Motor neuron (in vitro differentiated cells): ENCODE data around the gene SWAP70. TPM values are rescaled to one million over a fixed set of nuclear protein-coding genes. Genes with fewer than 3 reads are reported as not detected.
A peak's percentile ranks its signal among the peaks of the same experiment; 100 is the strongest.

ENCODE experiments used
- ATAC-seq, 8 experiments: fragments of 200-7000 bp; cut with Tn5 transposase; replicated peaks in 6 of 8; 2 replicates each; pipeline ENCODE4 v1.8.0; 2021; ENCODE audit warnings: mild to moderate bottlenecking in 8 of 8, moderate library complexity in 8 of 8
- H3K27ac ChIP-seq, 2 donors: fragments of 250-450 bp; sonication (Bioruptor Pico); 2 replicates each; pipeline ENCODE4 v1.9.0; 2021; ENCODE audit warnings: antibody characterized with exemption in 2 of 2, mild to moderate bottlenecking in 2 of 2, moderate library complexity in 1 of 2
- H3K4me1 ChIP-seq, 2 donors: fragments of 250-450 bp; sonication (Bioruptor Pico); replicated peaks in 1 of 2; 2 replicates each; pipeline ENCODE4 v1.6.1; 2021; ENCODE audit warnings: antibody characterized with exemption in 2 of 2, mild to moderate bottlenecking in 2 of 2, moderate library complexity in 1 of 2
- H3K4me3 ChIP-seq, 5 donors: fragments of 250-450 bp; sonication (Bioruptor Pico); 2 replicates each; pipeline ENCODE4 v1.9.0; 2021; ENCODE audit warnings: antibody characterized with exemption in 5 of 5, mild to moderate bottlenecking in 5 of 5, moderate library complexity in 4 of 5
- WGBS, 10 experiments: fragments of 450-650 bp; shearing (Covaris generic); methylation state at CpG; one replicate each; pipeline ENCODE4 v1.0.0; 2022; 5-methylcytosine and 5-hydroxymethylcytosine counted together
- in situ Hi-C, 9 experiments: fragments of 400-800 bp; cut with MboI; loops; one replicate each; pipeline ENCODE4 v1.15.0; 2021; ENCODE audit warnings: low sequenced_read_pairs in 9 of 9, low pct_unique_long_range_greater_than_20kb in 2 of 9; ENCODE audit not compliant: unreplicated experiment in 9 of 9
- total RNA-seq, 8 experiments: library from RNA; unstranded; fragments of 300-600 nt; gene quantifications; 2 replicates each; pipeline versions ENCODE4 v1.2.3 to v1.2.4, GENCODE V29; 2022

The SWAP70 gene
- total RNA-seq, 8 experiments from 2014 or later = 4.3 to 14.3 (median 9.0) TPM

DNA sequence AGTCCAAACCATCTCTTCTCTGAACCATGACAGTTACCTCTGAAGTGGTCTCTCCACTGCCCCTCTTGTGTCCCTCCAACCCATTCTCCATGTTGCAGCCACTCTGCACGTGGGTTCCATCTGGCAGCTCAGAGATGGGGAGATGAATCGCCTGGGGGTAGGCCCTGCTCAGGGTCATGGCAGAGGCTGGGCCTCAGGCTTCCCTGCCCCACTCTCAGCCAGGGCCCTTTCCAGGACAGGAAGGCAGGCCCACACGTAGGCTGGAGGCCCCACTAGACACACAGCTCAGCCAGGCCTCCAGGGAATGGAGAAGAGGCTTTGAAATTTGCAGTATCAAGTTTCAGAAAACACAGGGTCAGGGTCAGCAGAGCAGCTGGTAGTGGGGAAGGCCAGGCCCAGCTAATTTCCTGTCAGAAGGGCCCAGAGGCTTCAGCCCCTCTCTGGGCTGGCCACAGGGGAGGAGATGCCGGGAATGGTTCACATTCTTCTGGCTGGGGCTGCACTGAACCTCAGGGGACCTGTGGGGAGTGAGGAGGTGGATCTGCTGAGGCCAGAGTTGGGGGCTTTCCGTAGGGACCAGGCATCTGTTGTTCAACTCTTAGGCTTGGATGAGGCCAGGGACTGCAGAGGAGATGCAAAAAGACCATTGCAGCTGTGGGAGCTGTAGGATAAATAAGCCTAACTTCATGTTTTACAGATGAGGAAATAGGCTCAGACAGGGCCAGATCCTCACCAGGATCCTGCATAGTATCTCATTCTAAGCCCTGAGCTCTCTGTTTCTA, 101.6 kb downstream of the SWAP70 start:
- Histone ChIP-seq H3K27ac (no peak overlapping the region), H3K4me3 (no peak overlapping the region), H3K4me1 (peaks cover 4 to 5% of the 10 kb centered on the region in 2 donors)
- peak in 7 of 8 experiments; percentile 33 to 91 (median 66) for ATAC-seq
- in situ Hi-C loops = loop anchor here in 6 of 9 experiments (25.0 kb wide), 4 partner anchors 197 to 972 kb away; partner anchors contain the start of genes ADM (in 3 of the 6) and SBF2 (in 1 of the 6)
- 13 to 76% (median 50%) methylated on average over 1 to 4 of the region's 5 CpGs; no CpG with 5 or more reads in 4 of the 10 experiments for WGBS, 10 experiments

GRCh38 chr11:9769621-9770020, 105.7 kb downstream of the SWAP70 start:
- Histone ChIP-seq H3K4me3 (no peak overlapping the region), H3K4me1 (peaks cover 4 to 5% of the 10 kb centered on the region in 2 donors), H3K27ac (no peak overlapping the region)
- 40 to 100% (median 83%) methylated on average over 1 to 3 of the region's 4 CpGs; no CpG with 5 or more reads in 3 of the 10 experiments for WGBS, 10 experiments
- ATAC-seq = no peak
- in situ Hi-C loops = loop anchor here in 6 of 9 experiments (25.0 kb wide), 4 partner anchors 193 to 968 kb away; partner anchors contain the start of genes ADM (in 3 of the 6) and SBF2 (in 1 of the 6)

- ATAC-seq = no peak
- H3K27ac ChIP-seq = no peak overlapping the region
- no peak overlapping the region for H3K4me3 ChIP-seq
- in situ Hi-C loops = loop anchor here in 6 of 9 experiments (25.0 kb wide), 4 partner anchors 191 to 966 kb away; partner anchors contain the start of genes ADM (in 3 of the 6) and SBF2 (in 1 of the 6)
- WGBS, 10 experiments = 86 to 100% (median 100%) methylated on average over 1 of the region's 1 CpG; no CpG with 5 or more reads in 3 of the 10 experiments
- H3K4me1 ChIP-seq = no peaks in the 10 kb centered on the region
These were observed 107.2 kb downstream of the SWAP70 start for GRCh38 chr11:9771071-9771511.

GRCh38 chr11:9772218-9772617, 108.3 kb downstream of the SWAP70 start:
- no peaks in the 10 kb centered on the region for H3K4me1 ChIP-seq
- 90 to 100% (median 100%) methylated on average over 1 to 4 of the region's 4 CpGs; no CpG with 5 or more reads in 1 of the 10 experiments for WGBS, 10 experiments
- no peak for ATAC-seq
- in situ Hi-C loops = loop anchor here in 6 of 9 experiments (25.0 kb wide), 4 partner anchors 190 to 965 kb away; partner anchors contain the start of genes ADM (in 3 of the 6) and SBF2 (in 1 of the 6)
- H3K27ac ChIP-seq = no peak overlapping the region
- no peak overlapping the region for H3K4me3 ChIP-seq

DNA sequence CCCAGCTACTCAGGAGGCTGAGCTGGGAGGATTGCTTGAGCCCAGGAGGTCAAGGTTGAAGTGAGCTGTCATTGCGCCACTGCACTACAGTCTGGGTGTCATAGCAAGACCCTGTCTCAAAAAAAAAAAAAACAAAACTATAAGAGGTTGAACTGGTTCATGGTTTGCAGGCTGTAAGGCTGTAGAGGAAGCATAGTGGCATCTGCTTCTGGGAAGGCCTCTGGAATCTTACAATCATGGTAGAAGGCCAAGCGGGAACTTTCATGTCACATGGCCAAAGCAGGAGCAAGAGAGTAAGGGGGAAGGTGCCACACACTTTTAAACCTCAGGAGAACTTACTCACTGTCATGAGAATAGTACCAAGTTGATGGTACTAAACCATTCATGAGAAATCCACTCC, 109.6 kb downstream of the SWAP70 start:
- H3K4me3 ChIP-seq = no peak overlapping the region
- in situ Hi-C loops = loop anchor here in 6 of 9 experiments (25.0 kb wide), 4 partner anchors 189 to 964 kb away; partner anchors contain the start of genes ADM (in 3 of the 6) and SBF2 (in 1 of the 6)
- ATAC-seq = no peak
- H3K27ac ChIP-seq = no peak overlapping the region
- H3K4me1 ChIP-seq = no peaks in the 10 kb centered on the region
- 100% methylated on average over 1 to 2 of the region's 2 CpGs; no CpG with 5 or more reads in 3 of the 10 experiments for WGBS, 10 experiments

GRCh38 chr11:9774109-9774508, 110.2 kb downstream of the SWAP70 start:
- Histone ChIP-seq H3K4me1 (no peaks in the 10 kb centered on the region), H3K27ac (no peak overlapping the region), H3K4me3 (no peak overlapping the region)
- ATAC-seq = no peak
- in situ Hi-C loops = loop anchor here in 6 of 9 experiments (25.0 kb wide), 4 partner anchors 188 to 963 kb away; partner anchors contain the start of genes ADM (in 3 of the 6) and SBF2 (in 1 of the 6)

DNA sequence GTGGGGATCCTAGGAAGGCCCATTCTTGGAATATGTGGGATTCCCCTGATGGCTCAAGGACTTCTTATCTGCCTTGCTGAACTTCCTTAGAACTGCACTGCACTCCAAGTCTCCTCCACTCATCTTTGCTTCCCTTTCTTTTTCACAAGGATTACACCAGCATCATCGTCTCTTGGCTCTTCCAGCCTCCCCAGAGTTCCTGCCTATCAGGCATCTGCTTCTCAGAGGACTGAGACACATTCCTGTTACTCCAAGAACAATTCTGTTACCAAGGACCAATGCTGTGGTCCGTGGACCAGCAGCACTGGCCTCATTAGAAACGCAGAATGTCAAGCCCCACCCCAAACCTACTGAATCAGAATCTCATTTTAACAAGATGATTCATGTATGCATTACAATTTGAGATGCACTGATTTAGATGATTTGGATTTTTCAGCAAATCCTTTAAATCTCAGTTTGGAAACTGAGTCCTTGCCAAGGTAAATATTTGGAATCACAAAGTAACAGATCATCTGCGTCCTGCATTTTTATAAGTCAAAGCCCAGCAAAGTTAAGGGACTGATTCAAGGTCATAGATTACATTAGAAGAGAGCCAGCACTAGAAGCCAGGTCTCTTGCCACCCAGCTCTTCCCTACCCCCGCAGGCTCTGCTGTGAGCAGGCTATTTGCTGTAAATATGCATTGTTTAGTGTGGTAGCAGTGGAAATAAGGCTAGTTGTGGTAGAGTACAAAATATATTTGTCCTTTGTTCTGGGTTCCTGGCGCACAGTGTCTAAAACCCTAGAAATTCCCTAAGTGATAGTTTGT, 110.9 kb downstream of the SWAP70 start:
- no peak overlapping the region for H3K27ac ChIP-seq
- peak in 4 of 8 experiments; percentile 28 to 95 (median 94) for ATAC-seq
- in situ Hi-C loops = loop anchor here in 6 of 9 experiments (25.0 kb wide), 4 partner anchors 188 to 963 kb away; partner anchors contain the start of genes ADM (in 3 of the 6) and SBF2 (in 1 of the 6)
- 4 to 75% (median 38%) methylated on average over 1 to 6 of the region's 6 CpGs; no CpG with 5 or more reads in 2 of the 10 experiments for WGBS, 10 experiments
- no peaks in the 10 kb centered on the region for H3K4me1 ChIP-seq
- H3K4me3 ChIP-seq = no peak overlapping the region

DNA sequence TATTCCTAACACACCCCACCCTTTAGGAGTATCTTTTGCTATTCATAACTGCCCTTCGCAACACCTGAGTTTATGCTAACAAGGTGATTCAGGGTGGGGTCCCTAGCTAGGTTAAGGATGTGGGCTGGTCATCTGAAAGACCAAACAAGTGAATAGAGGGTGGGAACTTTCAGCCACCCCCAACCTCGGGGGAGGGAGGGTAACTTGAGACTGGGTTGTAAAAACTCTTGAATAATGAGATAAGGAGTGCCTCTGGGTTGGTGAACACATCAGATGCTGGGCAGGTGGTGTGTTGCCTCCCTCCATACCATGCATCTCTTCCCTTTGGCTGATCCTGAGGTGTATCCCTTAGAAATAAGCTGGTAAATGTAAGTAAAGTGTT, 111.5 kb downstream of the SWAP70 start:
- WGBS, 10 experiments = 0 to 88% (median 42%) methylated on average over 1 to 2 of the region's 2 CpGs; no CpG with 5 or more reads in 4 of the 10 experiments

DNA sequence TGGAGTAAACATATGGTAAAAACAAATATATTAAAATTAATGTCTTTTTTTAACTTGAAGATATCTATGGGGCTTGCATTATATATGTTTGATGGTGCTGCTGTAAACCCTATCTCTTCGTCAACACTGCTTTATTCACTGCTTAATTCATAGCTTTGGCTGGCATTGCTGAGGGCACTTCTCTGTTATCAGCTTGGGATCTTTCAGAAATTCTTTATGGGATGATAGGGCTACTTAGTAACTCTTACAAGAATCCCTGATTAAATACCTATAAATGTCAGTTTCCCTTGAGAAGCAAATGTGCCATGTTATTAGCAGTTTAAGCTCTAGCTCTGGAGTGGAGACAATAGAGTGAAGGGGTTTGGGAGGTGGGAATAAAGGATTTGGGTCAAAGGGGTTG, 112.3 kb downstream of the SWAP70 start:
- Histone ChIP-seq H3K4me1 (no peaks in the 10 kb centered on the region), H3K27ac (no peak overlapping the region), H3K4me3 (no peak overlapping the region)
- no peak for ATAC-seq
- in situ Hi-C loops = loop anchor here in 1 of 9 experiments (25.0 kb wide), 1 partner anchor 186 kb away; no protein-coding TSS in a partner anchor
- WGBS, 10 experiments = 67 to 100% (median 89%) methylated on average over 1 of the region's 1 CpG; no CpG with 5 or more reads in 3 of the 10 experiments

More for the DNA sequence above, 111.5 kb downstream of the SWAP70 start:
- Histone ChIP-seq H3K27ac (no peak overlapping the region), H3K4me1 (no peaks in the 10 kb centered on the region), H3K4me3 (no peak overlapping the region)
- ATAC-seq = peak in 3 of 8 experiments; percentile 23 to 48 (median 41)
- in situ Hi-C loops = loop anchor here in 1 of 9 experiments (25.0 kb wide), 1 partner anchor 187 kb away; no protein-coding TSS in a partner anchor

DNA sequence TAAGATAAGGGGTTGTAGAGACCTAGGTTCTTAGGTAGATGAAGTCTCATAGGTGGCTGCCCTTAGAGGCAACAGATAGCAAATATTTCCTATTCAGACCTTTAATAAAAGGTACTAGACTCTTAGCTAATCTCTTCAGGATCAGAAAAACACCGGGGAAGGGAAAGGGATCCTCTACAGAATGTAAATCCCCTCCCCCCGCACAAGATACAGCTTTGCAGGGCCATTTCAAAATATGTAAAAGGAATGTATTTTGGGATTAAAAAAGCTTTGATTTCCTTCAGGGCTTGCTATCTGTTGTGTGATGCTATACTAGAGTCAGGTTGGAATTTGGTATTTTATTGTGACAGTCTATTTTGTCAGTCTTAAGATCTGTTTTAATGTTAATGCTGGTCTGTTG, 113.2 kb downstream of the SWAP70 start:
- in situ Hi-C loops = loop anchor here in 1 of 9 experiments (25.0 kb wide), 1 partner anchor 185 kb away; no protein-coding TSS in a partner anchor
- 43 to 100% (median 90%) methylated on average over 1 to 2 of the region's 2 CpGs; no CpG with 5 or more reads in 3 of the 10 experiments for WGBS, 10 experiments
- ATAC-seq = no peak

GRCh38 chr11:9777525-9777924, 113.6 kb downstream of the SWAP70 start:
- in situ Hi-C loops = loop anchor here in 1 of 9 experiments (25.0 kb wide), 1 partner anchor 185 kb away; no protein-coding TSS in a partner anchor
- no peak overlapping the region for H3K4me3 ChIP-seq
- H3K4me1 ChIP-seq = no peaks in the 10 kb centered on the region
- H3K27ac ChIP-seq = no peak overlapping the region
- no peak for ATAC-seq
- WGBS, 10 experiments = 50 to 100% (median 96%) methylated on average over 1 to 4 of the region's 5 CpGs; no CpG with 5 or more reads in 2 of the 10 experiments

More for the DNA sequence above, 113.2 kb downstream of the SWAP70 start:
- no peaks in the 10 kb centered on the region for H3K4me1 ChIP-seq
- H3K27ac ChIP-seq = no peak overlapping the region
- H3K4me3 ChIP-seq = no peak overlapping the region

- Histone ChIP-seq H3K4me3 (no peak overlapping the region), H3K4me1 (no peaks in the 10 kb centered on the region), H3K27ac (no peak overlapping the region)
- WGBS, 10 experiments = 90 to 100% (median 98%) methylated on average over 1 to 3 of the region's 4 CpGs; no CpG with 5 or more reads in 2 of the 10 experiments
- ATAC-seq = no peak
- in situ Hi-C loops = loop anchor here in 1 of 9 experiments (25.0 kb wide), 1 partner anchor 181 kb away; no protein-coding TSS in a partner anchor
These were observed 117.1 kb downstream of the SWAP70 start for GRCh38 chr11:9780929-9781328.
